Astrocyte (in vitro differentiated cells and primary cell): ENCODE data around the gene PLA2G1B. TPM values are rescaled to one million over a fixed set of nuclear protein-coding genes. Genes with fewer than 3 reads are reported as not detected.

ENCODE experiments used
- DNase-seq: peaks from one replicate; pipeline ENCODE4 v3.0.0-alpha.2; 2010; ENCODE audit warnings: low read depth
- FAIRE-seq: peaks from 2 replicates; lab custom pipeline; 2011; peaks lifted over from hg19 to GRCh38; lab: Jason Lieb, UNC
- H2AFZ ChIP-seq: 2 replicates; pipeline ENCODE4 v1.6.0; 2012; ENCODE audit warnings: low read depth, low read length, inconsistent platforms
- H3K27ac ChIP-seq: 2 replicates; pipeline ENCODE4 v1.5.1; 2011; ENCODE audit warnings: low read depth, low read length, inconsistent platforms
- H3K27me3 ChIP-seq: 2 replicates; pipeline ENCODE4 v1.6.0; 2011; ENCODE audit warnings: low read length, inconsistent platforms; ENCODE audit not compliant: insufficient read depth
- H3K36me3 ChIP-seq: 2 replicates; pipeline ENCODE4 v1.5.1; 2011; ENCODE audit warnings: low read length, inconsistent platforms; ENCODE audit not compliant: insufficient read depth
- H3K4me1 ChIP-seq: 2 replicates; pipeline ENCODE4 v1.5.1; 2011; ENCODE audit warnings: low read length, inconsistent platforms; ENCODE audit not compliant: insufficient read depth
- H3K4me2 ChIP-seq: 2 replicates; pipeline ENCODE4 v1.6.0; 2012; ENCODE audit warnings: low read length, inconsistent platforms
- H3K4me3 ChIP-seq: 2 replicates; pipeline ENCODE4 v1.5.1; 2011; ENCODE audit warnings: low read depth, mild to moderate bottlenecking, low read length, inconsistent platforms; ENCODE audit not compliant: insufficient read depth
- H3K79me2 ChIP-seq: 2 replicates; pipeline ENCODE4 v1.6.0; 2012; ENCODE audit warnings: mild to moderate bottlenecking, low read length, inconsistent platforms; ENCODE audit not compliant: insufficient read depth
- H3K9ac ChIP-seq: 2 replicates; pipeline ENCODE4 v1.6.0; 2012; ENCODE audit warnings: mild to moderate bottlenecking, low read length, inconsistent platforms
- H3K9me3 ChIP-seq: 2 replicates; pipeline ENCODE4 v1.5.1; 2012; ENCODE audit warnings: low read depth, mild to moderate bottlenecking, low read length, inconsistent platforms; ENCODE audit not compliant: insufficient read depth
- H4K20me1 ChIP-seq: 2 replicates; pipeline ENCODE4 v1.6.0; 2012; ENCODE audit warnings: low read length, inconsistent platforms; ENCODE audit not compliant: insufficient read depth
- H3K27ac Mint-ChIP-seq: one replicate; pipeline ENCODE4 v1.8.0; 2021; ENCODE audit warnings: mild to moderate bottlenecking, mixed read lengths; ENCODE audit not compliant: unreplicated experiment
- H3K27me3 Mint-ChIP-seq: one replicate; pipeline ENCODE4 v1.8.0; 2021; ENCODE audit warnings: low read depth, mixed read lengths; ENCODE audit not compliant: unreplicated experiment
- H3K36me3 Mint-ChIP-seq: one replicate; pipeline ENCODE4 v1.8.0; 2021; ENCODE audit warnings: low read depth, mixed read lengths; ENCODE audit not compliant: unreplicated experiment
- H3K4me1 Mint-ChIP-seq: one replicate; pipeline ENCODE4 v1.8.0; 2021; ENCODE audit warnings: low read depth, mixed read lengths; ENCODE audit not compliant: unreplicated experiment
- H3K4me3 Mint-ChIP-seq: one replicate; pipeline ENCODE4 v1.8.0; 2021; ENCODE audit warnings: mild to moderate bottlenecking, moderate library complexity, mixed read lengths; ENCODE audit not compliant: unreplicated experiment
- H3K9me3 Mint-ChIP-seq: one replicate; pipeline ENCODE4 v1.8.0; 2021; ENCODE audit warnings: mild to moderate bottlenecking, mixed read lengths; ENCODE audit not compliant: unreplicated experiment
- CTCF ChIP-seq: IDR thresholded peaks from 2 replicates; pipeline ENCODE4 v1.5.1; 2011; ENCODE audit warnings: low read depth, mild to moderate bottlenecking, inconsistent platforms, low read length, moderate library complexity; ENCODE audit not compliant: insufficient read depth
- EZH2 ChIP-seq: IDR thresholded peaks from 2 replicates; pipeline ENCODE4 v1.6.1; 2012; ENCODE audit warnings: mild to moderate bottlenecking, low read length, inconsistent platforms; ENCODE audit not compliant: insufficient read depth
- total RNA-seq: library from RNA; stranded (reverse); gene quantifications from 2 replicates; pipeline ENCODE4 v1.2.1, GENCODE V29; 2021

The PLA2G1B gene
- total RNA-seq, 1 donor from 2014 or later: not detected

GRCh38 chr12:120364487-120364886, 36.9 kb upstream of the PLA2G1B start:
- H3K4me2 ChIP-seq: no peak overlapping the region
- H3K36me3 ChIP-seq: no peaks in the 10 kb centered on the region
- peaks cover 12% of the 10 kb centered on the region for H4K20me1 ChIP-seq
- DNase-seq (no peak), FAIRE-seq (no peak)
- peaks cover 14% of the 10 kb centered on the region for H3K4me1 ChIP-seq
- no peak overlapping the region for H2AFZ ChIP-seq
- H3K36me3 Mint-ChIP-seq: peaks cover 20% of the 10 kb centered on the region
- H3K4me3 ChIP-seq: no peak overlapping the region
- H3K79me2 ChIP-seq: peaks cover 6% of the 10 kb centered on the region
- no peak overlapping the region for H3K9ac ChIP-seq
- H3K27ac ChIP-seq: no peak overlapping the region
- no peak overlapping the region for H3K27ac Mint-ChIP-seq
- peaks cover 16% of the 10 kb centered on the region for H3K4me1 Mint-ChIP-seq
- TF ChIP-seq EZH2 (no peak), CTCF (no peak)
- H3K9me3 Mint-ChIP-seq: no peaks in the 10 kb centered on the region
- H3K9me3 ChIP-seq: no peaks in the 10 kb centered on the region
- H3K27me3 ChIP-seq: peaks cover 12% of the 10 kb centered on the region
- H3K4me3 Mint-ChIP-seq: no peak overlapping the region
- peaks cover 4% of the 10 kb centered on the region for H3K27me3 Mint-ChIP-seq

- H3K9ac ChIP-seq: no peak overlapping the region
- H2AFZ ChIP-seq: no peak overlapping the region
- Mint-ChIP-seq H3K36me3 (peaks cover 24% of the 10 kb centered on the region), H3K9me3 (no peaks in the 10 kb centered on the region), H3K4me1 (peaks cover 20% of the 10 kb centered on the region), H3K27me3 (peaks cover 3% of the 10 kb centered on the region), H3K4me3 (peak overlapping the region; percentile 64), H3K27ac (peak overlapping the region; percentile 58)
- H3K27me3 ChIP-seq: peaks cover 11% of the 10 kb centered on the region
- H3K4me3 ChIP-seq: no peak overlapping the region
- FAIRE-seq (no peak), DNase-seq (no peak)
- H3K4me2 ChIP-seq: no peak overlapping the region
- H3K79me2 ChIP-seq: peaks cover 6% of the 10 kb centered on the region
- TF ChIP-seq CTCF: no peak
- TF ChIP-seq EZH2: no peak
- no peaks in the 10 kb centered on the region for H3K36me3 ChIP-seq
- no peak overlapping the region for H3K27ac ChIP-seq
- no peaks in the 10 kb centered on the region for H3K9me3 ChIP-seq
- H3K4me1 ChIP-seq: peaks cover 12% of the 10 kb centered on the region
- peaks cover 12% of the 10 kb centered on the region for H4K20me1 ChIP-seq
Measured at GRCh38 chr12:120363274-120363855, 35.8 kb upstream of the PLA2G1B start.

- no peak for DNase-seq
- no peaks in the 10 kb centered on the region for H3K9me3 Mint-ChIP-seq
- peak overlapping the region; percentile 34 for H3K4me3 Mint-ChIP-seq
- H3K36me3 Mint-ChIP-seq: peaks cover 24% of the 10 kb centered on the region
- TF ChIP-seq CTCF: no peak
- TF ChIP-seq EZH2: no peak
- Histone ChIP-seq H3K27me3 (peaks cover 10% of the 10 kb centered on the region), H2AFZ (peak overlapping the region; percentile 13), H3K4me3 (no peak overlapping the region), H3K36me3 (no peaks in the 10 kb centered on the region), H4K20me1 (peaks cover 12% of the 10 kb centered on the region), H3K4me1 (peaks cover 10% of the 10 kb centered on the region), H3K27ac (no peak overlapping the region), H3K9ac (peak overlapping the region; percentile 75), H3K79me2 (peaks cover 6% of the 10 kb centered on the region), H3K9me3 (no peaks in the 10 kb centered on the region), H3K4me2 (peak overlapping the region; percentile 80)
- H3K27me3 Mint-ChIP-seq: peaks cover 3% of the 10 kb centered on the region
- H3K4me1 Mint-ChIP-seq: peaks cover 18% of the 10 kb centered on the region
- FAIRE-seq: no peak
- peak overlapping the region; percentile 41 for H3K27ac Mint-ChIP-seq
Measured at GRCh38 chr12:120362516-120363273, 35.1 kb upstream of the PLA2G1B start.
